H1 (cell line): ENCODE measurements around the gene ZMYM2. TPM values are rescaled to one million over a fixed set of nuclear protein-coding genes. Genes with fewer than 3 reads are reported as not detected.

ENCODE experiments used
- CTCF ChIA-PET: fragments of 300-600 bp; sonication (Branson Sonifier 250); formaldehyde crosslinking; loops from one replicate; lab custom pipeline; 2021; ENCODE audit not compliant: partially characterized antibody; lab: Charles Lee
- POLR2A ChIA-PET: fragments of 300-600 bp; sonication (Branson Sonifier 250); formaldehyde crosslinking; loops from one replicate; lab custom pipeline; 2021; ENCODE audit warnings: inconsistent platforms; ENCODE audit not compliant: partially characterized antibody; lab: Charles Lee
- DNase-seq, 2 experiments: peaks; one replicate each; pipeline versions ENCODE4 v3.0.0 to v3.0.0-alpha.2; 2010 to 2022; ENCODE audit warnings: low spot score in 2 of 2, low read depth in 1 of 2, mixed read lengths in 1 of 2
- FAIRE-seq: peaks from 2 replicates; lab custom pipeline; 2011; peaks lifted over from hg19 to GRCh38; lab: Jason Lieb, UNC
- H2AFZ ChIP-seq: 2 replicates; pipeline ENCODE4 v1.8.1; 2012; ENCODE audit warnings: low read length, inconsistent platforms
- H2AK5ac ChIP-seq: 2 replicates; pipeline ENCODE4 v1.6.1; 2013; ENCODE audit warnings: low read depth, low read length
- H2BK120ac ChIP-seq: replicated peaks from 2 replicates; pipeline ENCODE3; 2013; ENCODE audit warnings: low read depth, low read length, inconsistent platforms
- H2BK12ac ChIP-seq: 2 replicates; pipeline ENCODE4 v1.6.1; 2013; ENCODE audit warnings: low read depth, low read length
- H2BK15ac ChIP-seq: 2 replicates; pipeline ENCODE4 v1.6.1; 2013; ENCODE audit warnings: low read length
- H2BK20ac ChIP-seq: 2 replicates; pipeline ENCODE4 v1.6.1; 2013; ENCODE audit warnings: low read length
- H2BK5ac ChIP-seq: 2 replicates; pipeline ENCODE4 v1.6.1; 2013; ENCODE audit warnings: low read depth, low read length
- H3K14ac ChIP-seq: 2 replicates; pipeline ENCODE4 v1.6.1; 2013; ENCODE audit warnings: inconsistent platforms; ENCODE audit not compliant: insufficient read length
- H3K18ac ChIP-seq: 2 replicates; pipeline ENCODE4 v1.6.1; 2013; ENCODE audit warnings: low read length; ENCODE audit errors: extremely low read depth
- H3K23ac ChIP-seq: 2 replicates; pipeline ENCODE4 v1.6.1; 2013; ENCODE audit warnings: inconsistent platforms; ENCODE audit not compliant: insufficient read length
- H3K23me2 ChIP-seq: 2 replicates; pipeline ENCODE4 v1.6.1; 2013; ENCODE audit warnings: low read depth, low read length
- H3K27ac ChIP-seq: 2 replicates; pipeline ENCODE4 v1.6.1; 2011; ENCODE audit warnings: low read depth, low read length, inconsistent platforms
- H3K27me3 ChIP-seq, 4 experiments: replicated peaks in 1 of 4; 1 replicate in 1 of 4; 2 replicates in 3 of 4; pipeline versions ENCODE4 v1.6.1 to v1.8.1; 2011 to 2013; ENCODE audit warnings: low read length in 3 of 4, mild to moderate bottlenecking in 3 of 4, inconsistent platforms in 2 of 4, mixed read lengths in 2 of 4, moderate library complexity in 1 of 4; ENCODE audit not compliant: control insufficient read depth in 3 of 4, insufficient read depth in 3 of 4; ENCODE audit errors: extremely low read depth in 1 of 4
- H3K36me3 ChIP-seq, 4 experiments: 2 replicates each; pipeline versions ENCODE4 v1.6.1 to v1.8.1; 2011 to 2013; ENCODE audit warnings: mild to moderate bottlenecking in 4 of 4, low read length in 3 of 4, moderate library complexity in 2 of 4, control low read depth in 1 of 4, inconsistent platforms in 1 of 4; ENCODE audit not compliant: insufficient read depth in 4 of 4, control insufficient read depth in 2 of 4
- H3K4ac ChIP-seq: replicated peaks from 2 replicates; pipeline ENCODE3; 2013; ENCODE audit warnings: low read length, low read depth, mixed read lengths, inconsistent platforms; ENCODE audit not compliant: insufficient read length
- H3K4me1 ChIP-seq, 4 experiments: replicated peaks in 1 of 4; 1 replicate in 1 of 4; 2 replicates in 3 of 4; pipeline versions ENCODE4 v1.6.1 to v1.8.1; 2011 to 2013; ENCODE audit warnings: low read length in 3 of 4, inconsistent platforms in 2 of 4, mixed read lengths in 1 of 4; ENCODE audit not compliant: insufficient read depth in 4 of 4, control insufficient read depth in 3 of 4
- H3K4me2 ChIP-seq, 2 experiments: 2 replicates each; pipeline versions ENCODE4 v1.6.1 to v1.8.1; 2011 to 2013; ENCODE audit warnings: low read depth in 2 of 2, low read length in 2 of 2, control low read depth in 1 of 2, inconsistent platforms in 1 of 2, mild to moderate bottlenecking in 1 of 2; ENCODE audit not compliant: insufficient read depth in 1 of 2
- H3K4me3 ChIP-seq, 4 experiments: fragments of 200-600, 300-600 bp in 1 of 4; sonication (generic), shearing (Covaris generic), sonication (Bioruptor Twin) in 1 of 4; 2 replicates each; pipeline versions ENCODE4 v1.5.1 to v1.8.1; 2011 to 2016; ENCODE audit warnings: low read length in 4 of 4, low read depth in 3 of 4, control low read depth in 2 of 4, inconsistent platforms in 2 of 4, mild to moderate bottlenecking in 2 of 4, mixed read lengths in 1 of 4, moderate library complexity in 1 of 4; ENCODE audit not compliant: insufficient read depth in 2 of 4; ENCODE audit errors: extremely low read depth in 1 of 4
- H3K56ac ChIP-seq: replicated peaks from 2 replicates; pipeline ENCODE3; 2013; ENCODE audit warnings: low read depth, mild to moderate bottlenecking, mixed read lengths, low read length, inconsistent platforms; ENCODE audit not compliant: insufficient read length
- H3K79me1 ChIP-seq: 2 replicates; pipeline ENCODE4 v1.6.1; 2013; ENCODE audit warnings: low read depth, low read length, control low read depth
- H3K79me2 ChIP-seq, 2 experiments: 2 replicates each; pipeline versions ENCODE4 v1.6.1 to v1.8.1; 2012 to 2013; ENCODE audit warnings: low read length in 2 of 2, mild to moderate bottlenecking in 2 of 2, inconsistent platforms in 1 of 2; ENCODE audit not compliant: insufficient read depth in 2 of 2, control insufficient read depth in 1 of 2
- H3K9ac ChIP-seq, 4 experiments: replicated peaks in 1 of 4; 1 replicate in 1 of 4; 2 replicates in 3 of 4; pipeline versions ENCODE4 v1.6.1 to v1.8.1; 2011 to 2013; ENCODE audit warnings: low read depth in 3 of 4, low read length in 3 of 4, control low read depth in 2 of 4, mild to moderate bottlenecking in 2 of 4, moderate library complexity in 2 of 4, inconsistent platforms in 1 of 4; ENCODE audit errors: extremely low read depth in 1 of 4
- H3K9me3 ChIP-seq, 2 experiments: 2 replicates each; pipeline versions ENCODE4 v1.6.1 to v1.8.1; 2012 to 2013; ENCODE audit warnings: mild to moderate bottlenecking in 2 of 2, moderate library complexity in 2 of 2, control low read depth in 1 of 2, inconsistent platforms in 1 of 2, low read depth in 1 of 2, low read length in 1 of 2, mixed read lengths in 1 of 2; ENCODE audit not compliant: insufficient read depth in 2 of 2
- H4K20me1 ChIP-seq, 2 experiments: replicated peaks in 1 of 2; 2 replicates each; pipeline versions ENCODE3 to v1.8.1; 2011 to 2013; ENCODE audit warnings: inconsistent platforms in 2 of 2, low read length in 2 of 2, mild to moderate bottlenecking in 1 of 2; ENCODE audit not compliant: insufficient read depth in 2 of 2, control insufficient read depth in 1 of 2
- H4K5ac ChIP-seq: 2 replicates; pipeline ENCODE4 v1.6.1; 2013; ENCODE audit warnings: low read length, low read depth, mixed read lengths, inconsistent platforms; ENCODE audit not compliant: insufficient read length
- H4K8ac ChIP-seq: 2 replicates; pipeline ENCODE4 v1.8.0; 2013; ENCODE audit warnings: mild to moderate bottlenecking, moderate library complexity, low read length, inconsistent platforms; ENCODE audit not compliant: insufficient read depth; ENCODE audit errors: extremely low read depth
- H4K91ac ChIP-seq: replicated peaks from 2 replicates; pipeline ENCODE3; 2013; ENCODE audit warnings: low read length, mixed read lengths, inconsistent platforms; ENCODE audit not compliant: insufficient read length
- ASH2L ChIP-seq: fragments of 200-600, 300-600 bp; sonication (generic); IDR thresholded peaks from one replicate; pipeline ENCODE4 v1.7.1; 2017; ENCODE audit warnings: low read length
- BACH1 ChIP-seq: IDR thresholded peaks from 2 replicates; pipeline ENCODE4 v1.6.1; 2012; ENCODE audit warnings: low read length, improper control_type of control experiment
- BCL11A ChIP-seq, 2 experiments: IDR thresholded peaks; one replicate each; pipeline ENCODE4 v1.6.1; 2011; ENCODE audit warnings: low read depth in 2 of 2, low read length in 2 of 2, mild to moderate bottlenecking in 2 of 2
- E2F6 ChIP-seq: IDR thresholded peaks from 2 replicates; pipeline ENCODE4 v1.6.1; 2012; ENCODE audit warnings: inconsistent platforms
- GTF2F1 ChIP-seq: IDR thresholded peaks from 2 replicates; pipeline ENCODE4 v1.6.1; 2012; ENCODE audit warnings: low read depth, low read length, improper control_type of control experiment, borderline replicate concordance
- KDM1A ChIP-seq: fragments of 200-600, 300-600 bp; sonication (generic); IDR thresholded peaks from 2 replicates; pipeline ENCODE4 v1.7.1; 2016; ENCODE audit warnings: mild to moderate bottlenecking, low read length, borderline replicate concordance
- POU5F1 ChIP-seq: IDR thresholded peaks from 2 replicates; pipeline ENCODE4 v1.6.1; 2011; ENCODE audit warnings: low read depth, mild to moderate bottlenecking, low read length, moderate library complexity
- SP1 ChIP-seq: IDR thresholded peaks from 2 replicates; pipeline ENCODE4 v1.6.1; 2011; ENCODE audit warnings: low read depth, low read length
- WGBS, 2 experiments: shearing (Covaris generic) in 1 of 2; methylation state at CpG; one replicate each; pipeline versions ENCODE4 v1.1.6 to v1.1.7; 2013 to 2015; ENCODE audit warnings: low lambda C conversion rate in 2 of 2, mixed read lengths in 2 of 2, inconsistent platforms in 1 of 2, low coverage in 1 of 2, missing lambda C conversion rate in 1 of 2; ENCODE audit not compliant: insufficient replicate concordance in 2 of 2, insufficient coverage in 1 of 2, insufficient read length in 1 of 2; ENCODE audit errors: extremely low coverage in 1 of 2, missing lambda C conversion rate in 1 of 2; 5-methylcytosine and 5-hydroxymethylcytosine counted together
- polyA plus RNA-seq, 7 experiments: library from polyadenylated mRNA; depleted of rRNA in 3 of 7; stranded (reverse) in 5 of 7; unstranded in 2 of 7; fragments of >200 nt in 5 of 7; fragments of 200-250 nt in 2 of 7; gene quantifications; 1 replicate in 5 of 7; 2 replicates in 1 of 7; 4 replicates in 1 of 7; pipeline versions ENCODE4 v1.2.1 to v1.2.3, GENCODE V29; 2011 to 2013; ENCODE audit warnings: missing spikeins in 2 of 7, mixed read lengths in 2 of 7
- total RNA-seq: library from RNA; stranded (reverse); fragmentation: NEBNext Ultra II Directional; extraction: Animal tissue kit (Norgen Biotek cat#: 25700); gene quantifications from 2 replicates; pipeline ENCODE4 v1.2.1, GENCODE V29; 2021
- TF ChIP-seq, protein P1 (sequence below), 3 experiments: IDR thresholded peaks; 1 replicate in 2 of 3; 2 replicates in 1 of 3; pipeline versions ENCODE4 v1.5.1 to v1.6.1; 2011; ENCODE audit warnings: low read length in 3 of 3, mild to moderate bottlenecking in 3 of 3, inconsistent platforms in 2 of 3, low read depth in 1 of 3, moderate library complexity in 1 of 3; ENCODE audit not compliant: insufficient read depth in 1 of 3; ENCODE audit errors: control extremely low read depth in 1 of 3

The ZMYM2 gene
- total and polyA plus RNA-seq, 2 of the 8 experiments (the other 6 are each of a cell fraction or from before 2014, with no cell fraction given), result 41.2 to 159 TPM

- no peak for DNase-seq
- Histone ChIP-seq H3K79me1 (peaks cover 3% of the 10 kb centered on the region), H2BK5ac (no peak overlapping the region), H4K8ac (no peak overlapping the region), H3K9me3 (no peaks in the 10 kb centered on the region), H3K23ac (no peak overlapping the region), H3K27ac (no peak overlapping the region), H2AK5ac (no peak overlapping the region), H3K18ac (no peak overlapping the region), H3K9ac (no peak overlapping the region), H2BK15ac (no peak overlapping the region), H3K36me3 (peaks cover 6 to 54% (median 32%) of the 10 kb centered on the region in 4 experiments; a peak in 7 of 8 replicates), H2AFZ (no peak overlapping the region), H3K23me2 (no peaks in the 10 kb centered on the region), H3K79me2 (peaks cover 3 to 75% of the 10 kb centered on the region in 2 experiments), H2BK20ac (no peak overlapping the region), H2BK120ac (no peak overlapping the region), H4K5ac (no peak overlapping the region), H3K27me3 (no peaks in the 10 kb centered on the region), H2BK12ac (no peak overlapping the region), H3K56ac (no peak overlapping the region), H4K91ac (no peak overlapping the region), H3K4me2 (no peak overlapping the region), H3K14ac (no peak overlapping the region), H3K4ac (no peak overlapping the region), H3K4me1 (no peaks in the 10 kb centered on the region), H4K20me1 (peaks cover 2 to 7% of the 10 kb centered on the region in 2 experiments), H3K4me3 (no peak overlapping the region)
- POLR2A ChIA-PET, result interaction anchor here (1.2 to 2.6 kb wide), 2 partner anchors 12 to 13 kb away, joined by 4 to 6 read pairs; no protein-coding TSS in a partner anchor
- CTCF ChIA-PET, result interaction anchor here (0.9 kb wide), 1 partner anchor 16 kb away, joined by 3 read pairs; no protein-coding TSS in a partner anchor
- no peak for FAIRE-seq
- WGBS, 2 experiments, result 91% methylated on average over 4 of the region's 4 CpGs; no CpG with 5 or more reads in 1 of the 2 experiments
- TF ChIP-seq GTF2F1, result no peak
- no peak for TF ChIP-seq BCL11A (IDR thresholded peaks at IDR 0.05; ENCODE audit: low read depth in 2 of 2, low read length in 2 of 2)
- TF ChIP-seq, protein P1, sequence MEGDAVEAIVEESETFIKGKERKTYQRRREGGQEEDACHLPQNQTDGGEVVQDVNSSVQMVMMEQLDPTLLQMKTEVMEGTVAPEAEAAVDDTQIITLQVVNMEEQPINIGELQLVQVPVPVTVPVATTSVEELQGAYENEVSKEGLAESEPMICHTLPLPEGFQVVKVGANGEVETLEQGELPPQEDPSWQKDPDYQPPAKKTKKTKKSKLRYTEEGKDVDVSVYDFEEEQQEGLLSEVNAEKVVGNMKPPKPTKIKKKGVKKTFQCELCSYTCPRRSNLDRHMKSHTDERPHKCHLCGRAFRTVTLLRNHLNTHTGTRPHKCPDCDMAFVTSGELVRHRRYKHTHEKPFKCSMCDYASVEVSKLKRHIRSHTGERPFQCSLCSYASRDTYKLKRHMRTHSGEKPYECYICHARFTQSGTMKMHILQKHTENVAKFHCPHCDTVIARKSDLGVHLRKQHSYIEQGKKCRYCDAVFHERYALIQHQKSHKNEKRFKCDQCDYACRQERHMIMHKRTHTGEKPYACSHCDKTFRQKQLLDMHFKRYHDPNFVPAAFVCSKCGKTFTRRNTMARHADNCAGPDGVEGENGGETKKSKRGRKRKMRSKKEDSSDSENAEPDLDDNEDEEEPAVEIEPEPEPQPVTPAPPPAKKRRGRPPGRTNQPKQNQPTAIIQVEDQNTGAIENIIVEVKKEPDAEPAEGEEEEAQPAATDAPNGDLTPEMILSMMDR (IDR thresholded peaks at IDR 0.05; ENCODE audit: control extremely low read depth in 1 of 3, insufficient read depth in 1 of 3, low read depth in 1 of 3, low read length in 3 of 3), result no peak
- TF ChIP-seq POU5F1, result no peak
- TF ChIP-seq SP1, result no peak
- no peak for TF ChIP-seq ASH2L
- TF ChIP-seq BACH1, result no peak
- no peak for TF ChIP-seq KDM1A
- TF ChIP-seq E2F6, result no peak
Measured at GRCh38 chr13:20001366-20002190, 43.1 kb downstream of the ZMYM2 start.
